Ishikawa (cell line): ENCODE results near the gene TMIE.

Experiments used
- EGR1 ChIP-seq: IDR thresholded peaks from 2 replicates; pipeline ENCODE4 v1.6.1; 2012
- EP300 ChIP-seq: IDR thresholded peaks from 2 replicates; pipeline ENCODE4 v1.6.1; 2012; ENCODE audit warnings: borderline replicate concordance
- FOXM1 ChIP-seq: IDR thresholded peaks from 2 replicates; pipeline ENCODE4 v1.6.1; 2012; ENCODE audit warnings: low read depth, borderline replicate concordance
- MAX ChIP-seq: IDR thresholded peaks from 2 replicates; pipeline ENCODE4 v1.6.1; 2012
- REST ChIP-seq: IDR thresholded peaks from 2 replicates; pipeline ENCODE4 v1.6.1; 2012; ENCODE audit warnings: low read depth, mild to moderate bottlenecking
- TAF1 ChIP-seq: IDR thresholded peaks from 2 replicates; pipeline ENCODE4 v1.6.1; 2012; ENCODE audit warnings: low read depth, mild to moderate bottlenecking
- USF1 ChIP-seq: IDR thresholded peaks from 2 replicates; pipeline ENCODE4 v1.6.1; 2012

GRCh38 chr3:46672349-46672695 lies 28.9 kb upstream of the TMIE start:
- TF ChIP-seq REST (no peak), EGR1 (no peak), FOXM1 (no peak), EP300 (no peak), USF1 (no peak), TAF1 (no peak), MAX (no peak)
